Measurements from ENCODE around the gene PACSIN3.

PACSIN3 gene

GRCh38 chr11:47172740-47173336, 13.4 kb downstream of the PACSIN3 start:
- no peaks in the 10 kb centered on the region for H3K27me3 ChIP-seq (ENCODE audit: insufficient read depth, insufficient read length)
- peaks cover 77% of the 10 kb centered on the region for H3K36me3 ChIP-seq (ENCODE audit: insufficient read depth, insufficient read length, low read length)
- H3K4me3 ChIP-seq (ENCODE audit: insufficient read length, low read depth), result no peak overlapping the region
- no peak for DNase-seq (ENCODE audit: low read depth, low spot score)
- TF ChIP-seq SUZ12 (IDR thresholded peaks at IDR 0.05; ENCODE audit: extremely low read depth, insufficient read depth, insufficient read length) (no peak), YY1 (IDR thresholded peaks at IDR 0.05; ENCODE audit: insufficient read depth, insufficient read length) (no peak), ZNF274 (IDR thresholded peaks at IDR 0.05; ENCODE audit: low read depth, low read length) (no peak)
- no peaks in the 10 kb centered on the region for H3K9me3 ChIP-seq (ENCODE audit: insufficient read depth, low read length)
- no peak overlapping the region for H3K9ac ChIP-seq (ENCODE audit: insufficient read length, low read depth)
- H3K4me1 ChIP-seq (ENCODE audit: insufficient read depth, insufficient read length), result peaks cover 11% of the 10 kb centered on the region

GRCh38 chr11:47171856-47172255, 14.4 kb downstream of the PACSIN3 start:
- Histone ChIP-seq H3K4me3 (ENCODE audit: insufficient read length, low read depth) (no peak overlapping the region), H3K4me1 (ENCODE audit: insufficient read depth, insufficient read length) (peaks cover 4% of the 10 kb centered on the region), H3K27me3 (ENCODE audit: insufficient read depth, insufficient read length) (no peaks in the 10 kb centered on the region), H3K9me3 (ENCODE audit: insufficient read depth, low read length) (no peaks in the 10 kb centered on the region), H3K9ac (ENCODE audit: insufficient read length, low read depth) (no peak overlapping the region), H3K36me3 (ENCODE audit: insufficient read depth, insufficient read length, low read length) (peaks cover 85% of the 10 kb centered on the region)
- TF ChIP-seq ZNF274 (IDR thresholded peaks at IDR 0.05; ENCODE audit: low read depth, low read length) (no peak), YY1 (IDR thresholded peaks at IDR 0.05; ENCODE audit: insufficient read depth, insufficient read length) (no peak), SUZ12 (IDR thresholded peaks at IDR 0.05; ENCODE audit: extremely low read depth, insufficient read depth, insufficient read length) (no peak)
- DNase-seq (ENCODE audit: low read depth, low spot score), result no peak

- Histone ChIP-seq H3K9me3 (ENCODE audit: insufficient read depth, low read length) (no peaks in the 10 kb centered on the region), H3K36me3 (ENCODE audit: insufficient read depth, insufficient read length, low read length) (peaks cover 91% of the 10 kb centered on the region)
These were observed 15.0 kb downstream of the PACSIN3 start for GRCh38 chr11:47171061-47171838.

GRCh38 chr11:47166368-47166767, 19.9 kb downstream of the PACSIN3 start:
- Histone ChIP-seq H3K4me3 (ENCODE audit: insufficient read length, low read depth) (no peak overlapping the region), H3K36me3 (ENCODE audit: insufficient read depth, insufficient read length, low read length) (peaks cover 93% of the 10 kb centered on the region), H3K4me1 (ENCODE audit: insufficient read depth, insufficient read length) (peaks cover 8% of the 10 kb centered on the region), H3K9ac (ENCODE audit: insufficient read length, low read depth) (no peak overlapping the region), H3K9me3 (ENCODE audit: insufficient read depth, low read length) (no peaks in the 10 kb centered on the region), H3K27me3 (ENCODE audit: insufficient read depth, insufficient read length) (no peaks in the 10 kb centered on the region)
- no peak for TF ChIP-seq ZNF274 (IDR thresholded peaks at IDR 0.05; ENCODE audit: low read depth, low read length)
- TF ChIP-seq SUZ12 (IDR thresholded peaks at IDR 0.05; ENCODE audit: extremely low read depth, insufficient read depth, insufficient read length), result no peak
- no peak for TF ChIP-seq YY1 (IDR thresholded peaks at IDR 0.05; ENCODE audit: insufficient read depth, insufficient read length)
- DNase-seq (ENCODE audit: low read depth, low spot score), result no peak

More at GRCh38 chr11:47171061-47171838, 15.0 kb downstream of the PACSIN3 start:
- Histone ChIP-seq H3K27me3 (ENCODE audit: insufficient read depth, insufficient read length) (no peaks in the 10 kb centered on the region), H3K4me3 (ENCODE audit: insufficient read length, low read depth) (no peak overlapping the region), H3K9ac (ENCODE audit: insufficient read length, low read depth) (no peak overlapping the region), H3K4me1 (ENCODE audit: insufficient read depth, insufficient read length) (peaks cover 4% of the 10 kb centered on the region)
- DNase-seq (ENCODE audit: low read depth, low spot score), result no peak
- TF ChIP-seq YY1 (IDR thresholded peaks at IDR 0.05; ENCODE audit: insufficient read depth, insufficient read length), result no peak
- no peak for TF ChIP-seq SUZ12 (IDR thresholded peaks at IDR 0.05; ENCODE audit: extremely low read depth, insufficient read depth, insufficient read length)
- no peak for TF ChIP-seq ZNF274 (IDR thresholded peaks at IDR 0.05; ENCODE audit: low read depth, low read length)

DNA sequence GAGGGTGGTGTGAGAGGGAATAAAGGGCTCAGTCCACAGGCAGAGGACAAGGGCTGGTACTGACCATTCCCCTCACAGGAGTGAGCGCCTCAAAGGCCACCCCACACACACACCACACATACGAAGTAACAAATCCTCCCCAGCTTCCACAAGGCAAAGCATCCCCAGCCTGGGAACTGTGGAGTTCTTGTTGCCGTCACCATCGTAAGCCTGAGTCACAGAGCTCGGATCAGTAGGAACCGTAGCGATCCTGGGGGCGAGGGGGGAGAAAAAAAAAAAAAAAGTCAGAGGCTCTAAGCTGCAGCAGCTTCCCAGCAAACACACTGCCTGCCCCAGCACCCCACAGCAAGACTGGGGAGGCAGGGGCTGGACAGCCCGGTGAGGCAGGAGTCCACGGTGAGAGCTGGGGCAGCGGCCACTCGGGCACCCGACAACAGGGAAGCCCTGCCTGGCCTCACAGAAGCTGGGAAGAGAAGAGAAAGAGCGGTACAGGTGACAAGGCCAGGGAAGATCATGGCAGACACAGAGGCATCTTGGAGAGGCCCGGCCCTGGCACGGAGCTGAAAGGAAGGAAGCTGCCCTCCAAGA, 20.9 kb downstream of the PACSIN3 start:
- H3K9me3 ChIP-seq (ENCODE audit: insufficient read depth, low read length), result no peaks in the 10 kb centered on the region
- H3K36me3 ChIP-seq (ENCODE audit: insufficient read depth, insufficient read length, low read length), result peaks cover 87% of the 10 kb centered on the region
- no peak overlapping the region for H3K9ac ChIP-seq (ENCODE audit: insufficient read length, low read depth)
- H3K4me3 ChIP-seq (ENCODE audit: insufficient read length, low read depth), result no peak overlapping the region
- no peaks in the 10 kb centered on the region for H3K27me3 ChIP-seq (ENCODE audit: insufficient read depth, insufficient read length)
- DNase-seq (ENCODE audit: low read depth, low spot score), result no peak
- peaks cover 10% of the 10 kb centered on the region for H3K4me1 ChIP-seq (ENCODE audit: insufficient read depth, insufficient read length)
- TF ChIP-seq SUZ12 (IDR thresholded peaks at IDR 0.05; ENCODE audit: extremely low read depth, insufficient read depth, insufficient read length) (no peak), YY1 (IDR thresholded peaks at IDR 0.05; ENCODE audit: insufficient read depth, insufficient read length) (no peak), ZNF274 (IDR thresholded peaks at IDR 0.05; ENCODE audit: low read depth, low read length) (no peak)

GRCh38 chr11:47164321-47164720, 21.9 kb downstream of the PACSIN3 start:
- H3K36me3 ChIP-seq (ENCODE audit: insufficient read depth, insufficient read length, low read length), result peaks cover 86% of the 10 kb centered on the region

DNA sequence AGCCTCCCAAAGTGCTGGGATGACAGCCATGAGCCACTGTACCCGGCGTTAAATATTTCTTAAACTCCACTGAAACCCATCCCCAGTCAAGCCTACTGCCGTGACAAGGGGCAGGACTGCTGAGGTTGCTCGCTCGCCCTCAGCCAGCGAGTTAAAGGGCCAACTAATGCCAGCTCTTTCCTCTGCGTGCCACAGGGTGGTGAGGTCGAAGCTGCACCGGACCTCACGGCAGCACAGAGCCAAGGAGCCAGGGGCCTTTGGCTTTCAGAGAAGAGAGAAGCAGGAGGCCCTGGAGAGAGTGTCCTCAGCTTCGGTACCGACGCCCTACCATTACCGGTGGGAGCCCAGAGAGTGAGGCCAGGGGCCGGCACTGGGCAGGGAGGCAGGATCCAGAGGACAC, 22.3 kb downstream of the PACSIN3 start:
- Histone ChIP-seq H3K27me3 (ENCODE audit: insufficient read depth, insufficient read length) (no peaks in the 10 kb centered on the region), H3K9ac (ENCODE audit: insufficient read length, low read depth) (no peak overlapping the region), H3K9me3 (ENCODE audit: insufficient read depth, low read length) (no peaks in the 10 kb centered on the region), H3K4me3 (ENCODE audit: insufficient read length, low read depth) (no peak overlapping the region), H3K36me3 (ENCODE audit: insufficient read depth, insufficient read length, low read length) (peaks cover 83% of the 10 kb centered on the region), H3K4me1 (ENCODE audit: insufficient read depth, insufficient read length) (peaks cover 10% of the 10 kb centered on the region)
- TF ChIP-seq SUZ12 (IDR thresholded peaks at IDR 0.05; ENCODE audit: extremely low read depth, insufficient read depth, insufficient read length), result no peak
- TF ChIP-seq ZNF274 (IDR thresholded peaks at IDR 0.05; ENCODE audit: low read depth, low read length), result no peak
- TF ChIP-seq YY1 (IDR thresholded peaks at IDR 0.05; ENCODE audit: insufficient read depth, insufficient read length), result no peak
- DNase-seq (ENCODE audit: low read depth, low spot score), result no peak

More at GRCh38 chr11:47164321-47164720, 21.9 kb downstream of the PACSIN3 start:
- no peaks in the 10 kb centered on the region for H3K27me3 ChIP-seq (ENCODE audit: insufficient read depth, insufficient read length)
- DNase-seq (ENCODE audit: low read depth, low spot score), result no peak
- H3K4me3 ChIP-seq (ENCODE audit: insufficient read length, low read depth), result no peak overlapping the region
- H3K9ac ChIP-seq (ENCODE audit: insufficient read length, low read depth), result no peak overlapping the region
- H3K9me3 ChIP-seq (ENCODE audit: insufficient read depth, low read length), result no peaks in the 10 kb centered on the region
- peaks cover 10% of the 10 kb centered on the region for H3K4me1 ChIP-seq (ENCODE audit: insufficient read depth, insufficient read length)
- TF ChIP-seq YY1 (IDR thresholded peaks at IDR 0.05; ENCODE audit: insufficient read depth, insufficient read length) (no peak), SUZ12 (IDR thresholded peaks at IDR 0.05; ENCODE audit: extremely low read depth, insufficient read depth, insufficient read length) (no peak), ZNF274 (IDR thresholded peaks at IDR 0.05; ENCODE audit: low read depth, low read length) (no peak)
